Measurements from ENCODE around the gene DHDDS.
A peak's percentile ranks its signal among the peaks of the same experiment; 100 is the strongest.
"Not testable (repeated sequence)": the region's sequence is repeated elsewhere in the genome, so short reads cannot be mapped to it uniquely, and the experiment has no call there.

The DHDDS gene

GRCh38 chr1:26431979-26432695 is at the start of gene DHDDS:
Gene DHDDS, plus strand, starts transcription at chr1:26432321. Its CDS starts 625 bp downstream, at chr1:26432946.
- TF ChIP-seq CTCF (IDR thresholded peaks at IDR 0.05; ENCODE audit: low read depth, low read length) = no peak
- peak within 1 kb of the TSS; percentile 71 to 92 for H3K4me3 ChIP-seq (replicated peaks in 1 of 2; ENCODE audit: low read depth in 2 of 2, low read length in 2 of 2)
- peak; percentile 99 for DNase-seq (ENCODE audit: low read depth in 2 of 2)

- H3K4me3 ChIP-seq (replicated peaks in 1 of 2; ENCODE audit: low read depth in 2 of 2, low read length in 2 of 2) = no peak overlapping the region
- no peak for DNase-seq (ENCODE audit: low read depth in 2 of 2)
- no peak for TF ChIP-seq CTCF (IDR thresholded peaks at IDR 0.05; ENCODE audit: low read depth, low read length)
Measured at GRCh38 chr1:26384076-26384475, 48.0 kb upstream of the DHDDS start.

- not testable (repeated sequence) for H3K4me3 ChIP-seq (replicated peaks in 1 of 2; ENCODE audit: low read depth in 2 of 2, low read length in 2 of 2); DNase-seq (ENCODE audit: low read depth in 2 of 2)
Measured at GRCh38 chr1:26385063-26385462, 47.1 kb upstream of the DHDDS start.

- no peak overlapping the region for H3K4me3 ChIP-seq (replicated peaks in 1 of 2; ENCODE audit: low read depth in 2 of 2, low read length in 2 of 2)
- peak in 1 of 2 donors; percentile 62 for DNase-seq (ENCODE audit: low read depth in 2 of 2)
- no peak for TF ChIP-seq CTCF (IDR thresholded peaks at IDR 0.05; ENCODE audit: low read depth, low read length)
Measured at GRCh38 chr1:26387447-26387846, 44.7 kb upstream of the DHDDS start.

GRCh38 chr1:26388791-26389445 is 43.2 kb upstream of the DHDDS start:
- no peak for TF ChIP-seq CTCF (IDR thresholded peaks at IDR 0.05; ENCODE audit: low read depth, low read length)
- peak in 1 of 2 donors; percentile 39 for DNase-seq (ENCODE audit: low read depth in 2 of 2)
- no peak overlapping the region for H3K4me3 ChIP-seq (replicated peaks in 1 of 2; ENCODE audit: low read depth in 2 of 2, low read length in 2 of 2)

- H3K4me3 ChIP-seq (replicated peaks in 1 of 2; ENCODE audit: low read depth in 2 of 2, low read length in 2 of 2) = no peak overlapping the region
- no peak for TF ChIP-seq CTCF (IDR thresholded peaks at IDR 0.05; ENCODE audit: low read depth, low read length)
- no peak for DNase-seq (ENCODE audit: low read depth in 2 of 2)
Measured at GRCh38 chr1:26389604-26390247, 42.4 kb upstream of the DHDDS start.

GRCh38 chr1:26391450-26391849 is 40.7 kb upstream of the DHDDS start:
- TF ChIP-seq CTCF (IDR thresholded peaks at IDR 0.05; ENCODE audit: low read depth, low read length) = peak; percentile 90
- H3K4me3 ChIP-seq (replicated peaks in 1 of 2; ENCODE audit: low read depth in 2 of 2, low read length in 2 of 2) = no peak overlapping the region
- DNase-seq (ENCODE audit: low read depth in 2 of 2) = peak; percentile 68 to 71
